Measurements from ENCODE around the gene TMX3.

GRCh38 chr18:68725346-68725745, 10.4 kb upstream of the TMX3 start:
- no peak for TF ChIP-seq RCOR1 (IDR thresholded peaks at IDR 0.05; ENCODE audit: low read length)
- no peak for TF ChIP-seq CTCF (IDR thresholded peaks at IDR 0.05)
